Trophoblast cell (in vitro differentiated cells and primary cell): Measurements from ENCODE around the gene NOD1.
A peak's percentile ranks its signal among the peaks of the same experiment; 100 is the strongest.

ENCODE experiments used
- DNase-seq, 2 donors: peaks; one replicate each; pipeline ENCODE4 v3.0.0-alpha.2; 2016
- H2AFZ ChIP-seq: 2 replicates; pipeline ENCODE4 v1.6.1; 2013; ENCODE audit warnings: low read length, moderate library complexity, mild to moderate bottlenecking; ENCODE audit not compliant: insufficient read depth, poor library complexity
- H2AK5ac ChIP-seq: 2 replicates; pipeline ENCODE4 v1.6.1; 2013; ENCODE audit warnings: mild to moderate bottlenecking, low read length
- H2BK120ac ChIP-seq: 2 replicates; pipeline ENCODE4 v1.6.1; 2013; ENCODE audit warnings: low read length, mild to moderate bottlenecking, moderate library complexity; ENCODE audit not compliant: insufficient read depth, poor library complexity
- H2BK12ac ChIP-seq: 2 replicates; pipeline ENCODE4 v1.6.1; 2013; ENCODE audit warnings: mild to moderate bottlenecking, low read length, moderate library complexity
- H2BK5ac ChIP-seq: 2 replicates; pipeline ENCODE4 v1.6.1; 2013; ENCODE audit warnings: low read length, low read depth, moderate library complexity, mild to moderate bottlenecking; ENCODE audit not compliant: poor library complexity
- H3K14ac ChIP-seq: 2 replicates; pipeline ENCODE4 v1.6.1; 2013; ENCODE audit warnings: mild to moderate bottlenecking, low read length
- H3K18ac ChIP-seq: 2 replicates; pipeline ENCODE4 v1.6.1; 2013; ENCODE audit warnings: mild to moderate bottlenecking, low read length
- H3K23ac ChIP-seq: 2 replicates; pipeline ENCODE4 v1.6.1; 2013; ENCODE audit warnings: low read length
- H3K27ac ChIP-seq: 2 replicates; pipeline ENCODE4 v1.5.1; 2013; ENCODE audit warnings: low read depth, mild to moderate bottlenecking, inconsistent platforms, low read length, moderate library complexity
- H3K27me3 ChIP-seq: 2 replicates; pipeline ENCODE4 v1.6.1; 2013; ENCODE audit warnings: inconsistent platforms, mild to moderate bottlenecking, low read length, moderate library complexity; ENCODE audit not compliant: insufficient read depth
- H3K36me3 ChIP-seq, 2 experiments: 1 replicate in 1 of 2; 2 replicates in 1 of 2; pipeline ENCODE4 v1.6.1; 2013; ENCODE audit warnings: low read length in 2 of 2, mild to moderate bottlenecking in 2 of 2, moderate library complexity in 1 of 2; ENCODE audit not compliant: insufficient read depth in 2 of 2, control insufficient read depth in 1 of 2
- H3K4ac ChIP-seq: 2 replicates; pipeline ENCODE4 v1.6.1; 2013; ENCODE audit warnings: low read depth, mild to moderate bottlenecking, low read length, moderate library complexity
- H3K4me1 ChIP-seq, 2 experiments: 1 replicate in 1 of 2; 2 replicates in 1 of 2; pipeline ENCODE4 v1.6.1; 2013; ENCODE audit warnings: low read length in 2 of 2, mild to moderate bottlenecking in 2 of 2, moderate library complexity in 1 of 2; ENCODE audit not compliant: insufficient read depth in 2 of 2, control insufficient read depth in 1 of 2
- H3K4me2 ChIP-seq: 2 replicates; pipeline ENCODE4 v1.6.1; 2013; ENCODE audit warnings: inconsistent platforms, mild to moderate bottlenecking, low read length, moderate library complexity
- H3K4me3 ChIP-seq: 2 replicates; pipeline ENCODE4 v1.5.1; 2013; ENCODE audit warnings: mild to moderate bottlenecking, low read depth, low read length, inconsistent platforms
- H3K79me1 ChIP-seq: one replicate; pipeline ENCODE4 v1.6.1; 2013; ENCODE audit warnings: low read length
- H3K79me2 ChIP-seq: 2 replicates; pipeline ENCODE4 v1.6.1; 2013; ENCODE audit warnings: low read length, mild to moderate bottlenecking; ENCODE audit not compliant: control insufficient read depth, insufficient read depth, poor library complexity
- H3K9ac ChIP-seq: 2 replicates; pipeline ENCODE4 v1.6.1; 2013; ENCODE audit warnings: mild to moderate bottlenecking, low read length
- H3K9me3 ChIP-seq: 2 replicates; pipeline ENCODE4 v1.6.1; 2013; ENCODE audit warnings: low read depth, mild to moderate bottlenecking, control low read depth, inconsistent platforms, low read length; ENCODE audit not compliant: insufficient read depth
- H4K12ac ChIP-seq: 2 replicates; pipeline ENCODE4 v1.6.1; 2013; ENCODE audit warnings: low read depth, mild to moderate bottlenecking, low read length, moderate library complexity
- H4K8ac ChIP-seq: 2 replicates; pipeline ENCODE4 v1.6.1; 2013; ENCODE audit warnings: low read depth, mild to moderate bottlenecking, low read length, moderate library complexity
- H4K91ac ChIP-seq: one replicate; pipeline ENCODE4 v1.6.1; 2013; ENCODE audit warnings: low read depth, mild to moderate bottlenecking, low read length, moderate library complexity
- WGBS: extraction: QIAGEN DNeasy Blood & Tissue Kit; methylation state at CpG from one replicate; pipeline ENCODE4 v1.1.7; 2013; ENCODE audit warnings: missing lambda C conversion rate; ENCODE audit not compliant: insufficient read length, insufficient coverage; ENCODE audit errors: extremely low coverage; 5-methylcytosine and 5-hydroxymethylcytosine counted together

Gene NOD1

GRCh38 chr7:30503274-30504212 lies 25.0 kb upstream of the NOD1 start:
- Histone ChIP-seq H3K4ac (peak overlapping the region; percentile 84), H3K9ac (peak overlapping the region; percentile 89), H2BK5ac (no peak overlapping the region), H4K8ac (no peak overlapping the region), H4K12ac (no peak overlapping the region), H3K4me2 (peak overlapping the region; percentile 98), H4K91ac (no peak overlapping the region), H3K79me2 (peaks cover 7% of the 10 kb centered on the region), H3K18ac (no peak overlapping the region), H3K4me1 (peaks cover 2 to 6% of the 10 kb centered on the region in 2 experiments), H3K27ac (no peak overlapping the region), H3K9me3 (peaks cover 2% of the 10 kb centered on the region), H2AK5ac (no peak overlapping the region), H2AFZ (peak overlapping the region; percentile 71), H3K4me3 (peak overlapping the region; percentile 95), H3K14ac (no peak overlapping the region), H3K36me3 (peaks cover 0 to under 1% of the 10 kb centered on the region in 2 experiments), H2BK120ac (no peak overlapping the region), H2BK12ac (no peak overlapping the region), H3K23ac (no peak overlapping the region), H3K79me1 (peaks cover 11% of the 10 kb centered on the region), H3K27me3 (no peaks in the 10 kb centered on the region)
- no peak for DNase-seq
- no CpG with 5 or more reads among the region's 15 CpGs for WGBS

- Histone ChIP-seq H3K9ac (no peak overlapping the region), H3K18ac (no peak overlapping the region), H3K4me3 (no peak overlapping the region), H2BK12ac (no peak overlapping the region), H3K9me3 (peaks cover 2% of the 10 kb centered on the region), H3K4ac (no peak overlapping the region), H2AK5ac (no peak overlapping the region), H3K14ac (no peak overlapping the region), H3K4me2 (no peak overlapping the region), H3K36me3 (peaks cover 0 to 3% of the 10 kb centered on the region in 2 experiments), H3K4me1 (peaks cover 2 to 6% of the 10 kb centered on the region in 2 experiments), H3K79me2 (peaks cover 7% of the 10 kb centered on the region), H4K91ac (no peak overlapping the region), H2AFZ (no peak overlapping the region), H3K79me1 (peaks cover 11% of the 10 kb centered on the region), H3K27me3 (no peaks in the 10 kb centered on the region), H3K23ac (no peak overlapping the region), H4K8ac (no peak overlapping the region), H3K27ac (no peak overlapping the region), H4K12ac (no peak overlapping the region), H2BK5ac (no peak overlapping the region), H2BK120ac (no peak overlapping the region)
- WGBS = no CpG with 5 or more reads among the region's 2 CpGs
- peak in 1 of 2 donors; percentile 51 for DNase-seq
Measured at GRCh38 chr7:30502470-30503251, 24.1 kb upstream of the NOD1 start.

- no peaks in the 10 kb centered on the region for H3K9me3 ChIP-seq
- H3K27me3 ChIP-seq = no peaks in the 10 kb centered on the region
- no peak overlapping the region for H3K27ac ChIP-seq
- no peak overlapping the region for H4K12ac ChIP-seq
- H2BK120ac ChIP-seq = no peak overlapping the region
- H4K8ac ChIP-seq = no peak overlapping the region
- H3K23ac ChIP-seq = no peak overlapping the region
- no peak overlapping the region for H3K4me2 ChIP-seq
- peaks cover 11% of the 10 kb centered on the region for H3K79me1 ChIP-seq
- no peak overlapping the region for H3K4ac ChIP-seq
- no peak overlapping the region for H3K4me3 ChIP-seq
- peaks cover 7% of the 10 kb centered on the region for H3K79me2 ChIP-seq
- no peak overlapping the region for H3K9ac ChIP-seq
- no peak overlapping the region for H2BK5ac ChIP-seq
- no peak overlapping the region for H2BK12ac ChIP-seq
- H3K18ac ChIP-seq = no peak overlapping the region
- H4K91ac ChIP-seq = no peak overlapping the region
- no peak overlapping the region for H3K14ac ChIP-seq
- WGBS = no CpG with 5 or more reads among the region's 5 CpGs
- H3K4me1 ChIP-seq = peaks cover 2 to 6% of the 10 kb centered on the region in 2 experiments
- no peak overlapping the region for H2AK5ac ChIP-seq
- H3K36me3 ChIP-seq = peaks cover 2 to 3% of the 10 kb centered on the region in 2 experiments
- H2AFZ ChIP-seq = no peak overlapping the region
- DNase-seq = no peak
Measured at GRCh38 chr7:30501264-30501663, 22.7 kb upstream of the NOD1 start.

GRCh38 chr7:30493228-30493627 lies 14.6 kb upstream of the NOD1 start:
- Histone ChIP-seq H3K23ac (no peak overlapping the region), H3K27me3 (no peaks in the 10 kb centered on the region), H3K9ac (no peak overlapping the region), H3K36me3 (peaks cover 0 to 2% of the 10 kb centered on the region in 2 experiments), H3K9me3 (peaks cover 2% of the 10 kb centered on the region), H4K12ac (no peak overlapping the region), H4K8ac (no peak overlapping the region), H2AK5ac (no peak overlapping the region), H2BK5ac (no peak overlapping the region), H3K79me2 (no peaks in the 10 kb centered on the region), H3K14ac (no peak overlapping the region), H3K4me2 (no peak overlapping the region), H2BK12ac (no peak overlapping the region), H2BK120ac (no peak overlapping the region), H2AFZ (no peak overlapping the region), H3K79me1 (no peaks in the 10 kb centered on the region), H3K18ac (no peak overlapping the region), H3K27ac (no peak overlapping the region), H3K4ac (no peak overlapping the region), H3K4me1 (no peaks in the 10 kb centered on the region), H3K4me3 (no peak overlapping the region), H4K91ac (no peak overlapping the region)
- no peak for DNase-seq
